Fibroblast of lung (primary cell): ENCODE data around the gene ZNF135.

ENCODE experiments used
- CTCF ChIP-seq, 2 donors: IDR thresholded peaks in 1 of 2; conservative IDR thresholded peaks in 1 of 2; 1 replicate in 1 of 2; 2 replicates in 1 of 2; pipeline ENCODE4 v1.5.1; 2011 to 2012; ENCODE audit warnings: low read length in 2 of 2, control low read depth in 1 of 2, inconsistent platforms in 1 of 2, low read depth in 1 of 2, mild to moderate bottlenecking in 1 of 2
- EZH2 ChIP-seq: IDR thresholded peaks from 2 replicates; pipeline ENCODE4 v1.5.1; 2012; ENCODE audit warnings: low read length, control low read depth, mild to moderate bottlenecking; ENCODE audit errors: missing control alignments

GRCh38 chr19:58042495-58043340 lies 16.4 kb upstream of the ZNF135 start:
- TF ChIP-seq EZH2 (no peak), CTCF (conservative IDR thresholded peaks at IDR 0.05 in 1 of 2, IDR thresholded peaks at IDR 0.05 in 1 of 2; ENCODE audit: low read depth in 1 of 2, low read length in 2 of 2) (no peak)
